ENCODE measurements around the gene GNB5.
A peak's percentile ranks its signal among the peaks of the same experiment; 100 is the strongest.

The GNB5 gene

DNA sequence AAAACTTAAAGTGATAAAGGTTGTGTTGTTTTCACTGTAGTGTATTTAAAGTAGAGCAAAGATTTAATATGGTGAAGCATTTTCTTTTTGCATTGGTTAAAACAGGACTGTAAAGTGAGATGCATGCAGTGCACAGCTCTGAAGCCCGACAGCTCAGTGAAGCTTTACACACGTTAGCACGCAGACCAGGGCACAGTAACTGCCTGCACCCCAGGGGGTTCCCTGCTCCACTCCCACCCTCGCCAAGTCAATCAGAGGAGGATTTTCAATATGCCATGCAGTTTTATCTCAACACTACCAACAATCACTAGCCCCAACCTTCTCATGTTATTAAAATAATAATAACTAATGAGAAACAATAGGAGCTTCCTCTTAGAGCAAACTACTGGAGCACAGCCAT lies 50.5 kb downstream of the GNB5 start:
- no peak for DNase-seq (ENCODE audit: low spot score)

DNA sequence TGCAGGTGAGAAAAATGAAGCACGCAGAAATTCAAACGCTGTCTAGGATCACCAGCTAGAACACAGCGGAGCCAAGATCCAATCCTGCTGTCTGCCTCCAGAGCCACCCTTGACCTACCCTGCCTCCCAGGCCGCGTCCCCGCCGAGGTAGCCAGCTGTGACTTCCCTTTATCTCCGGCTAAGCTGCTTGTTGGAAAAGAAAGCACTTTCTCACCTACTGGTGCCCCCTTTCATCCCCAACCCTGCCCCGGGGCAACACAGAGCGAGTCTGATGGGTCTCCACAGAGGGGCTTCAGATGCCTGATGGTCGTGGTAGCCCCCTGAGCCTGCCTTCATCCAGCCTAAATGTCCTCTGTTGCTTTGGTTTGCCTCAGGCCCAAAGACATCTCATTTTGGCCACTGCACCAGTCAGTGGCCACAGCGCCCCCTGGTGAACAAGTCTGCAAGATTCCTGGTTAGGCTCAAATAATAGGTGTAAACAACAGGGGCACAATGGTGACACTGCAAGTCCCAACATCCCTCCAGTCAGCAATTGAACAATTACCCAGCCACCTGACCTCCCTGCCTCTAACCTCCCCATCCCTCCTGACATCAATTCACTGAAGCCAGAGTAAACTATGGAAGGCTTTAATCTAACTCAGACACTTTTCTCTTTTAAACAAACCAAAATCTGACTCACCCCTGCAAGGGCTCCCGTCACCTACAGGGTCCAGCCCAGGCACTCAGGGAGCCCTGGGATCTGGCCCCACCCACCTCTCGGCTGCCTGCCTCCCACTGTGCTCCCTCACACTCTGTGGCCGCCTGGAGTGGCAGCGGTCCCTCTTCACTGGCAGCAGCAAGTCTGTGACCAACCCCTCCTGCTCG lies 51.4 kb downstream of the GNB5 start:
- DNase-seq (ENCODE audit: low spot score): peak; percentile 52

DNA sequence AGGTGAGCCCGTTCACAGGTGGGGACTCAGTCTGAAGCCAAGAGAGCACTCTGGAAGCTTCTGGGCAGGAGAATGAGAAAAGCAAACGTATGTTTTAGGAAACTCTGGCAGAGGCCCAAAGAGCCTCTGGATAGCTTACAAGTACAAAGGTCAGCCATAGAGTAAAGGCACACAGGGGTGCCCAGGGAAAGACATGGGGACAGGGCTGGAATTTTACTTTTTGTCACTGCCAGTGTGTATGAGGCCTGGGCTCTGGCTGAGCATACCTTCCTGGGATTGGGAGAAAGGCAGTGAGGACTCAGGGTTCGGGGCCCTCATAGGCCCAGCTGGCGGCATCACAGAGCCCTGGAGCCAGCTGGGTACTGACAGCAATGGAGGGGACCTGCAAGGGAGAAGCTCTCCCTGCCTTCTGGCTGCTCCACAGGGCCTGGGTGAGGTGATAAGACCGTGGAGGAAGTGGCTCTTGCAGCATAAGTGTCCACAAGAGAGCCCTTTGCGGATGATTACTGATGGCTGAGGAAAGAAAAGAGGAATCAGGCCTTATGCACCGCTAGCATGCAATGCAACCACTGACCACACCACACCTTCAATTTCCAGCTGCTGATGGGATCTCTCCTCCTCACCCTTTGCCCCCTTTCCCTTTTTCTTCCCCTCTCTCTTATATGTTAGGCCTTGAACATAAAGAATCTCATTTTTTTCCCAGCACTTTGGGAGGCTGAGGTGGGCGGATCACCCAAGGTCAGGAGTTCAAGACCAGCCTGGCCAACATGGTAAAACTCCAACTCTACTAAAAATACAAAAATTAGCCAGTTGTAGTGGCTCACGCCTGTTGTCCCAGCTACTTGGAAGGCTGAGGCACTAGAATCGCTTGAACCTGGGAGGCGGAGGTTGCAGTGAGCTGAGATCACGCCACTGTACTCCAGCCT lies 53.5 kb downstream of the GNB5 start:
- no peak for DNase-seq (ENCODE audit: low spot score)

DNA sequence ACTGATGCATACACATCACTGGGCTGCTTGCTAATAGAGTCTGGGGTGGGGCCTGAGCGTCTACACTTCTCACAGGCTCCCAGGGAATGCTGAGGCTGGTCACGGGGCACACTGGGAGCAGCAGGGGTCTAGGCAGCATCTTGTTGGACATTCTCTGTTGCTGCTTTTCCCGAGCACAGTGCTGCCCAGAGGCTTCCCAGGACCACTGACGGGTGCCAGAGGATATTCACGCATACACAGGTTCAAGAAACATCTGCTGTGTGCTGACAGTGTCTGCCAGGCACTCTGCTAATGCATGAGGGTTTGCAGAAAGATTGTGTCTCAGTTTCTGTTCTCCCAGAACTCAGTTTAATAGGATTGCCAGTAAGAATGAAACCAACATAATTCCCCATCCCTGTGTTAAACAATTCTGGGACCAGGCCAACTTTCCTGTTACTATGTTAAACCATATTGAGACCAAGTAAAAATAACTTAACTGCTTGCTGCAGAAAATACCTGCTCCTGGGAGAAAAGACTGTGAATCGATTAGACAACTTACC lies 54.7 kb downstream of the GNB5 start:
- DNase-seq (ENCODE audit: low spot score): no peak

DNA sequence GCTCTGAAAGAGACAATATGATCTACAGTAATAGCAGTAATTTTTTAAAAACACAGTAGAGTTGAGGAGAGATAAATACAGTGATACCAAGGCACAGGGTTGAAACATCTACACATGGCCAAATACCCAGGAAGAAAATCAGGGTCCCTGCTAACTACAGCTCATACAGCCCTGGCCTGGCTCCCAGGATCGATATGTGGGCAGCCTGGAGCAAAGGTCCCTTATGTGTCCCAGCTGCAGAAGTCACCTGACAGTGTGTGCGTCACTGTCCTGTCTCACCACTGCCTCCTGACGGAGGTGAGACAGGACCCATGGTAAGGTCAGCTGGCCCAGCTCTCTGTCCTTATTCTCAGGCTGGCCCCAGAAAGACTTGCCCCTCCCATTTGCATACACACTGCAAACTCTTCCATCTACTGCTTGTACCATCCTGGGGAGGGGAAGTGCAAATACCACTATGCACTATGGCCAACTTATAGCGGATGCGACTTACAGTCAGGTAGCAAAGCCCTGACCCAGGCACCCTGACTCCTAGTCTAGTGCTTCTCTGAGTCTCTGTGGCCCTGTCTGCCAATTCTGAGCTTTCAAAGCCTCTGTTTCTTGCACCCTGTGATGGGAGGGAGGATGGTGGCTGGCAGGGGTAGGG lies 56.6 kb downstream of the GNB5 start:
- no peak for DNase-seq (ENCODE audit: low spot score)

DNA sequence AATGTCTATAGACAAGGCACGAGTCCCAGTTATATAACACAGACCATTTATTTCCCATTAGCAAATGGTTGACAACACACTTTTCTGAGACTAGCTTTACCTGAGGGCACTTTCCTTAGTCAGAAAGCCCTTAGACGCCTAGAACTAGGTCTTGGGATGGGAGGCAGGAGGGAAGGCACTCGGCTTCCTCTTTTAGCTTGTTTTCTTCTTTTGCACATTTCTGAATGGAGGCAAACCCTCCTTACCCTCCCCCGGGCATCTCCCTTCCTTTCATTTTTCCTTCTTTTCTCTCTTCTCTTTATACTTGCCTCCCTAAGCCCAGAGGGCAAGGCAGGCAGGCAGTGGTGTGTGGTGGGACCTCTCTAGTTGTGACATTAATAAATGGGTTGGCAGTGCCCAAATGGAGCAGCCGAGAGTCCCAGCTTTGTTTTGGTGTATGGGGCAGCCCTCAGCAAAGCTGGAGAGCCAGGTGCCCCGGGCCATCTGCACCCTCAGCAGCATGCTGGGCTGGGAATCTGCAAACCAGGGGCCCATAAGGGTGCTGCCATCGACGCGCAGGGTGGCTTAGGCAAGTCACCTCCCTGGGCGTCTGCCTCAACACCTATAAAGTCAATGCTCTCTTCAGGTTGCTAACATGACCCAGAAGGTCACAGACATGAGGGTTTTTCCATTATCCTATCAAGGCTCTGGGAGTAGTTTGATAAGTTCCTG lies 57.5 kb downstream of the GNB5 start:
- no peak for DNase-seq (ENCODE audit: low spot score)

DNA sequence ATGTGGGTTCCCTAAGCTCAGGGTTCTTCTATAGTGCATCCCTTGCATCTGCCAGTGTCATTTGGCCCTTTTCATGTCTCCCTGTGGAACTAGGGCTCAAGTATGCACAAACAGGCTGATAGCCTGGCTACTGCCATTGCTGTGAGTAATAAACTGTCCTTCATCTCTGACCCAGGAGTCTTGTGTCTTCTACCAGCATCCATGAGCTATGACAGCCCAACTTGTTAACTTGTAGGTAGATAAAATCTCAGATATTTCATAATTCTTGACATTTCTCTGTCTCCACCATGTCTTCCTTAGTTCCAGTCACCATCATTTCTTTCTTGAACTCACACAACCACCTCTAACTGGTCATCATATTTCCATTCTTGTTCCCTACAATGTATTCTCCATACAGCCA lies 59.1 kb downstream of the GNB5 start:
- DNase-seq (ENCODE audit: low spot score): no peak

DNA sequence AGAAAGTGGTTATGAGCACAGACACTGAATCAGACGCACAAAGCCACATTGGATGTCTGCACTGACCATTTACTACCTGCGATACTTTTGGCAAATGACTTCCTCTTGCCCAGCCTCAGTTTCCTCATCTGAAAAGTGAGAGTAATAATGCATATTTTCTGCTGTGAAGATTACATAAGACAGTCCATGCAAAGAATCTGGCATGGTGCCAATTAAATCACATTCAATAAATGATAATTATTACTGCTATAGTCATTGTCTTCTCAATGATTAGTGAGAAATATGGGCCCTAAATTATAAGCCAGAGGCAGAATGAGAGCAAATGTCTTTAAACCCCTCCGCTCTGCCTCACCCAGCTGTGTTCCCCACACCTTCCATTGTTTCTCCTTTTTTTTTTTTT lies 62.6 kb downstream of the GNB5 start:
- no peak for DNase-seq (ENCODE audit: low spot score)

DNA sequence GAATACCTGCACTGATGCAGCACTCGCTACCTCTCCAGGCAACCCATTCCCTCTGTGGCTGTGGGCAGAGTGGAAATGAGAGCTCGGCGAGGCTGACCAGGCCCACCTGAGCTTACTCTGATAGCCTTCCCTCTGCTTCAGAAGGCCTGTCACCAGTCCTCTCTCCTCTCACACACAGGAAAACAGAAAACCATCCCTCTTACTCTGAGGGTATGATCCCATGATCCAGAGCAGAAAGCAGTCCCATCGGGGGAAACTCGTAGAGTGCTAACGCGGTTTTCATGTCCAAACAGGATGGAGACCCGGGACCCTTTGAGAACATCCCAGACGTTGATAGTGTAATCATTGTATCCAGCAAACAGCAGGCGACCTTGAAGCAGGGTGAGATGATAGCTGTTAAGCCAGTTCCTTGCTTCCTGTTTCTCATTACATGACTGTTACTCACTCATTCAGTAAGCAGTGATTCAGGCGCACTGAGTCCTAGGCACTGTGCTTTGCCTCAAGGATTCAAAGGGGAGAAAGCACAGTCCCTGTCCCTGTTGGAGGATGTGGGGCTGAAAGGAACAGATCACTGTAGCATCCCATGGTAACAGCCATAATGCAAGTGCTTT lies 66.8 kb downstream of the GNB5 start:
- no peak for DNase-seq (ENCODE audit: low spot score)

DNA sequence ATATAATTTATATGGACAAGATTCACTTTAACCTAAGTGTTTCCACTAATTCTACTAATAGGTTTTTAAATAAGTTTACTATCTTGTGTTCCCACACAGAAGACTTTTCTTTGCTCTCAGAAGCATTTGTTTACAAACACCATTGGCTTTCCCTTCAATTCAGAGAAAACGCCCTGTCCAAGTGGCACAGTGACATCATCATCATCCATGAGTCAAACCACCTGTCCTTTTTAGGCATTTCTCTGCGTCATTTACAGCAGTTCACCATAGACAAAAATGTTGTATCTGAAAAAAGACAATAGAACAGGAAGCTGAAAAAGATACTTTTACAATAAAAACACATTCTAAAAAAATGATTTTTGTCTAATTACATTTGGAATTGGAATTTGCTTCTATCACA lies 69.3 kb downstream of the GNB5 start:
- DNase-seq (ENCODE audit: low spot score): no peak

DNA sequence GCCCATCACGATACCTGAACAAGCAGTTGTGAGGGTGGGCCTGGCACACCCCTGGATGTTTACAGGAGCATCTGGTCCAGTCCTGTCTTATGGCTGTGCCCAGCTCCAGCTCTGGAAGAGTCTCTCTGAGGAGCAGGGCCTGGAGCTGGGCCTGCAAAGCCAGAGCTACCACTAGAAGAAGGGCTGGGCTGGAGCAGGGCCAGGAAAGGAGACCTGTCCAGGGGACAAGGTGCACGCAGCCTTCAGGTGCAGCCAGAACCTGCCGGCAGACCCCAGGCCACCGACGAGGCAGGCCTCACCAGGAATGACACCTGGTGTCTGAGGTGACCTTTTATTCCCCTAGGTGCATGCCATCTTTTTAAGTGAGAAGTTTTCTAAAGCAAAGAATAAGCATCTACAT lies 70.2 kb downstream of the GNB5 start:
- no peak for DNase-seq (ENCODE audit: low spot score)

DNA sequence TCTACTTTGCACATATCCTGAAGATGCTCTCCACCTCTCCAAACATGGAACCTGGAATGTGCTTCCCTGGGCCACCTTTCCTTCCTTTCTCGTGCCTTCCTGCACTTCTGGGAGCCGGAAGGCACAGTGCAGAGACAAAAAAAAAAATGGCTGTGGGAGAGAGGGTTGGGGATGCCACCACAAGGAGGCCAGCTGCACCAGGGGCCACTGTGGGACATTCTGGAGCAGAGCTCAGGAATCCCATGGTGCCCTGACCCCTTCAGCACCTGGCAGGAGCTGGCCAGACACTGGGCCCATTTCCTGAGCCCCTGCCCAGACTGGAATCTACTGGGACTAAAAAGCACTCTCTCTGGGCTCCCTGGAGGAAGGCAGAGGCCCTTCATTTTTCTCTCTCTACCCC lies 70.7 kb downstream of the GNB5 start:
- DNase-seq (ENCODE audit: low spot score): no peak

DNA sequence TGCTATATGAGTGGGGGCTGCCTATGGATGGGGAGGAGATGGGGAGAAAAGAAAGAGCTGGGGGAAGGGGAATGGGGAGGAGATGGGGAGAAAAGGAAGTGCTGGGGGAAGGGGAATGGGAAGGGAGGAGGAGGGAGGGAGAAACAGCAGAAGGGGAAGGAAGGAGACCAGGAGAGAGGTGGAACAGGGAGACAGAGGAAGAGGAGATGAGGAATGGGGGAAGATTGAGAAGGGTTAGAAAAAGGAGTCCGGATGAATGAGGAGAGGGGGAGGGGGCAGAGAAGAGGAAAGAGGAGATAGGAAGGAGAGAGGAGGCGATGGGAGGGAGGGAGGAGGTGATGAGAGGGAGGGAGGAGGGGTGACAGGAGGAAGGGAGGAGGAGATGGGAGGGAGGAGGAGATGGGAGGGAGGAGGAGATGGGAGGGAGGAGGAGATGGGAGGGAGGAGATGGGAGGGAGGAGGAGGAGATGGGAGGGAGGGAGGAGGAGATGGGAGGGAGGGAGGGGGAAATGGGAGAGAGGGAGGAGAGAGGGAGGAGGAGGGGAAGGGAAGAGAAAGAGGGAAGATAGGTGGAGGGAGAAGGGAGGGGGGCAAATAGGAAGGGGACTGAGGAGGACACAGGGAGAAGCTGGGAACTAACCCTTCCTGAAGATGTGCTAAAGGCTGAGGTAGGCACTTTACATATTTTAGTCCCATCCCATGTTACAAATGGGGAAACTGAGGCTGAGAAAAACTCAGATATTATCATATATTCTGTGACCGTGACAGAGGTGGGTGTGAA lies 72.0 kb downstream of the GNB5 start:
- DNase-seq (ENCODE audit: low spot score): no peak

DNA sequence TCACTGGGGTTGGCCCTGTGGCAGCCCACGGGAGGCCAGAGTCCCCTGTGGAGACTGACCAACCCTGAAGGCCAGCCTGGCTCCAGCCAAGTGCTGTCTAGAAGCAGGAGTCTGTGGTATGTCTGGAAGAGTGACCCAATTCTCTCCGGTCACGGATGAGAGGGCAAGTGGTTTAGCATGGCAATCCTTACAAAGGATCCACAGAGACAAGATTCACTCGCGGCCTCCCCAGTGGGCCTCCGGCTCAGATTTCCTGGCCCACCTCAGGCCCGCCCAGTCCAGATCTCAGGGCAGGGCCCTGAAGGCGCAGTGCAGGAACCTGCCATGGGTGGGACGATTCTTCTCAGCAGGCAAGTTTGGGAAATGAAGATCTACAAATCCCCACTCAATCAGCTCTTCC lies 73.6 kb downstream of the GNB5 start:
- no peak for DNase-seq (ENCODE audit: low spot score)

DNA sequence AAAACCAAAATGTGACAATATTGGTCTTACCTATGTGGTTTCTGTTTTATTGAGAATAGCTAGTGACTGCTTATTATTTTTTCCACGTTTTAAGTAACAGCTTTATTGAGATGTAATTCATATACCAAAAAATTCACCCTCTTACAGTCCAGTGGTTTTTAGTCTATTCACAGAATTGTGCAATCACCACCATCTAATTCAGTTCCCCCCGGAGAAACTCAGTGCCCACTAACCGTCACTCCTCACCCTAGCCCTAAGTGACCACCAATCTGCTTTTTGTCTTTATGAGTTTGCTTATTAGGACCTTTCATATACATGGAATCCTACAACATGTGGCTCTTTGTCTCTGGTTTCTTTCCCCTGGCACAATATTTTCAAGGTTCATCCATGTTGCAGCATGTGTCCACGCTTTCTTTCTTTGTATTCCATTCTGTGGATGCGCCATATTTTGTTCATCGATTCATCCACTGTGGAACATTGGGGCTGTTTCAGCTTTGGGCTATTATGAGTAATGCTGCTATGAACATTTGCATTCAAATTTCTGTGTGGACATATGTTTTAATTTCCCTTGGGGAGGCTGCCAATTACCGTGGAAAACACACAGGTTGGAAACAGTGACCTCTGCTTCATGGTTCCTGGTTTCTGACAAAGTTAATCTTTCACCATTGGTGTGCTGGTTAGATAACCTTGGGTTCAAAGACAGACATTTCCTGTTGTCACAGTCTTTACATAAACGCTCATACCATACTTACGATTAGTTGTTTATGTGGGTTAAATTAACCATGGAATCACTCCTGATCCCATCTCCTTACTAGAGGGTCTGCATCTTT lies 75.4 kb downstream of the GNB5 start:
- DNase-seq (ENCODE audit: low spot score): no peak

DNA sequence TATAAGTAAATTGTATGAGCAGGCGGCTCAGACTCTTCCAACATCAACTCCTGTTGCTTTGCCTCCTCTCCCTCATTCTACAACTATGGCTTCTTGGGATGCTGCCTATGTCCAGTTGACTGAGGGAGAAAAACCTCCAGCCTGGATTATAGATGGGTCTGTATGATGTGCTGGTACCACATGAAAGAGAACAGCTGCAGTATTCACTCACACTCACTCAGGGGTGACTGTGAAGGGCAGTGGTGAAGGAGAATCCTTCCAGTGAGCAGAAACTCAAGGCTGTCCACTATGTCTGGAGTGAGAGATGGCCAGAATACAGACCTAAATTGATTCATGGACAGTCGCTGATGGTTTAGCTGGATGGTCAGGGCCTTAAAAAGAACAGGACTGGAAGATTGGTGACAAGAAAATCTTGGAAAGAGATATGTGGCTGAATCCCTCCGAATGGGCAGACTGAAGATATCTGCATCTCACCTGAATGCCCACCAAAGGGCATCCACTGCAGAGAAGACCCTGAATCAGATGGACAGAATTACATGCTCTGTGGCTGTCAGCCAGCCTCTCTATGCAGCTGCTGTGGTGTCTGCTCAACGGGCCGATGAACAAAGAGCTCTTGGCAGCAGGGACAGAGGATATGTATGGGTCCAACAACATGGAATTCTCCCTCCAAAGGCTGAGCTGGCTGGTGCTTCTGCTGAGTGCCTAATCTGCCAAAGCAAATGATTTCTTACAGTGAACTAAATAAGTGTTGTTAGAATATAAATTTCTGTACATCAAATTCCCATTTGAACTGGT lies 76.7 kb downstream of the GNB5 start:
- no peak for DNase-seq (ENCODE audit: low spot score)

DNA sequence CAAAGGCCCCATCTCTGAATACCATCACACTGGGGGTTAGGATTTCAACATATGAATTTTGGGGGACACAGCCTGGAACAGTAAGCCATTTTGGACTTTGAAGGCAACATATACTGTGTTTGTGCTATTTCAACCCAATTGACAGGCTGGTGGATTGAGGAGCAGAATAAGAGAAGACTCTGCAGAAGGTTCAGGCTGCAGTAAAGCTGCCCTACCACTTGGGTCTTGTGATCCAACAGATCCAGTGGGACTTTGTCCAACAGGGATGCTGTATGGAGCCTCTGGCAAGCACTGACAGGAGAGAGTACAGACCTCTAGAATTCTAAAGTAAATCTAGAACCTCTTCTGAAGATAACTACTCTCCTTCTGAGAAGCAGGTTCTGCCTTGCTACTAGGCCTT lies 77.5 kb downstream of the GNB5 start:
- DNase-seq (ENCODE audit: low spot score): no peak

DNA sequence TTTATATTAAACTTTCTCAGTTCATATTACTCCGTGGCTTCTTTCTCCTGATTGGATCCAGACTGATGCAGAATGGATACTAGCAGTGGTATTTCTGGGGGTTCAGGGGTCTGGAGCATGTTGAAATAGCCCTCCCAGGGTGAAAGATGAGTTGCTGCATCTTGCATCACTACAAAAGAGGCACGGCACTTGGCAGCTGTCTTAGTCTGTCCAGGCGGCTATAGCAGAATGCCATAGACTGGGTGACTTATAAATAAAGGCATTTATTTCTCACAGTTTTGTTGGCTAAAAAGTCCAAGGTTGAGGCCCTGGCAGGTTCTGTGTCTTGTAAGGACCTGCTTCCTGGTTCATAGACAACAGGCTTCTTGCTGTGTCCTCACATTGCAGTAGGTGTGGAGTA lies 78.0 kb downstream of the GNB5 start:
- DNase-seq (ENCODE audit: low spot score): no peak

Data from CD4-positive, alpha-beta T cell treated with Interleukin-15 for 4 hours (primary cell).